NCI-H2171 treated with DMSO at 0.1 percent for 48 hours (cell line): ENCODE measurements around the gene PRKAR2B.

Source experiments
- DNase-seq: peaks from one replicate; lab custom pipeline; 2025; lab: John Stamatoyannopoulos, UW

PRKAR2B gene

DNA sequence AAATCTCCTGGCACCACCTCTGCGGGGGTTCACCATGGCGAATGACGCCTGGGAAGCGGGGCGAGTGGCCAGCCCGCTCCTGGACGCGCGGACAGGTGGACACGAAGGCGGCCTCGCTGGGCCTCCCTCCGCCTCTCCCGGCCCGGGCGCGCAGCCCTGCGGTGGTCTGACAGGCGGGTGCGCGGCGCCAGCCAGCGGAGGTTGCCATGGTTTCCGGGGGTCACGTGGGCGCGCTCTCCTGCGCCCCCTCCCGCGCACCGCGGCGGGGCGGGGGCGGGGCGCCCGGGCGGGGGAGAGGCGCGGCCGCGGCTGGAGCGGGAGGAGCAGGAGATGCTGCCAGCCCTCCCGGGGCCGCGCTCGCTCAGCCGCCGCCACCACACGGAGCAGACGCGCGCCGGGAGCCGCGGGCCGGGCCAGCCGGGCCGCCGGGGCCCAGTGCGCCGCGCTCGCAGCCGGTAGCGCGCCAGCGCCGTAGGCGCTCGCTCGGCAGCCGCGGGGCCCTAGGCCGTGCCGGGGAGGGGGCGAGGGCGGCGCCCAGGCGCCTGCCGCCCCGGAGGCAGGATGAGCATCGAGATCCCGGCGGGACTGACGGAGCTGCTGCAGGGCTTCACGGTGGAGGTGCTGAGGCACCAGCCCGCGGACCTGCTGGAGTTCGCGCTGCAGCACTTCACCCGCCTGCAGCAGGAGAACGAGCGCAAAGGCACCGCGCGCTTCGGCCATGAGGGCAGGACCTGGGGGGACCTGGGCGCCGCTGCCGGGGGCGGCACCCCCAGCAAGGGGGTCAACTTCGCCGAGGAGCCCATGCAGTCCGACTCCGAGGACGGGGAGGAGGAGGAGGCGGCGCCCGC, at the start of gene PRKAR2B:
Gene PRKAR2B, plus strand, starts transcription at position 359 of the 848 bp plus-strand sequence. Its CDS starts 203 bp downstream, at position 562.
- peak; percentile 69 for DNase-seq

DNA sequence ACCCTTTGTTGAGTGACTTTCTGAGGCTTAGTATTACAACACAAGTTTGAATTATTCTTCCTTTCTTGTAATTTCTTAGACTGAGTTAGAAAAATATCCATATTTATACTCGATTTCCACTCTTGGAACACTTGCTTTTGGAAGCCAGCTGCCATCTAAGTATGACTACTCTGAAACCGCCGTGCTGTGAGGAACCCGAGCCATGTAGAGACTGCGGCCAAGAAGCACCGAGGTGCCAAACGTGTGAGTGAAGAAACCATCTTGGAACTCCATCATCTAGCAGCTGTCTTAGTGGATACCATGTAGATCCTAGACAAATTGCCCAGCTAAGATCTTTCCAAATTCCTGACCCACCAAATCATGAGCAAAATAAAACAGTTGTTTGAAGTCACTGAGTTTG, 49.7 kb upstream of the PRKAR2B start:
- no peak for DNase-seq

GRCh38 chr7:106997487-106998271, 46.8 kb upstream of the PRKAR2B start:
- no peak for DNase-seq

- DNase-seq, result no peak
Observed at GRCh38 chr7:106999023-106999422, 45.5 kb upstream of the PRKAR2B start.

GRCh38 chr7:107001490-107001889, 43.0 kb upstream of the PRKAR2B start:
- DNase-seq, result no peak

DNA sequence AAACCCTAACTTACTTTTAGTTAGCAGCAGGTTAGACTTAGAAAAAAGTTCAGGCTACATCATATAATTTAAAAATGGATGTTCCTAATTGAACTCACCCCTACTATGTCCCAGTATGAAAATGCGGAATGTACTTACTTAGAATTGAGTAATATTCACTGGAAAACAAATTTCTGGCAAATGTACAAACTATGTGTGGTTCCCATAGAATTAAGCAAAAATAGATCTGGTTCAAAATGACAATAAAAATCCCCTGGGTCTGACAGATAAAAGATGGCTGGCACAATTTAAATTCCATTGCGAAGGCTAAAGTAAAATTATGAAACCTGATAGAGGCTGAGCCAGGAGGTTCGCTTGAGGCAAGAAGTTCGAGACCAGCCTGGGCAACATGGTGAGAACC, 42.4 kb upstream of the PRKAR2B start:
- DNase-seq, result no peak

DNA sequence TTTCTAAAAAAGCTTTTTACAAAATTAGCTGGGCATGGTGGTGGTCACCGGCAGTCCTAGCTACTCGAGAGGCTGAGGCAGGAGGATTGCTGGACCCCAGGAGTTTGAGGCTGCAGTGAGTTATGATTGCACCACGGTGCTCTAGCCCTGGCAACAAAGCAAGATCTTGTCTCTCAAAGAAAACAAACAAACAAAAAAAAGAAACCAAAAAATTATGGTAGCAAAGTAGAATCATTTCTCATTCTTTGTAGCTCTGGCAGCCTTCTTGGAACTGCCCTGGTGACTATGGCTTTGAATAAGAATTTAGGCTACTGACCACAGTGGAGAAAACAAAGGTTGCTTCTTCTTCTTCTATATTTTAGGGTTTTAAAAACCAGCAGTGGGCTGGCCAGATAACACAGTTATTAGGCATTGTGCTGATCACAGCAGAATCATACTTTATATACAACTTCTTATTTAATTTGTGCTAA, 41.9 kb upstream of the PRKAR2B start:
- DNase-seq, result no peak

- DNase-seq, result no peak
Observed at GRCh38 chr7:107007007-107007891, 37.3 kb upstream of the PRKAR2B start.

- no peak for DNase-seq
Observed at GRCh38 chr7:107007892-107008287, 36.6 kb upstream of the PRKAR2B start.

DNA sequence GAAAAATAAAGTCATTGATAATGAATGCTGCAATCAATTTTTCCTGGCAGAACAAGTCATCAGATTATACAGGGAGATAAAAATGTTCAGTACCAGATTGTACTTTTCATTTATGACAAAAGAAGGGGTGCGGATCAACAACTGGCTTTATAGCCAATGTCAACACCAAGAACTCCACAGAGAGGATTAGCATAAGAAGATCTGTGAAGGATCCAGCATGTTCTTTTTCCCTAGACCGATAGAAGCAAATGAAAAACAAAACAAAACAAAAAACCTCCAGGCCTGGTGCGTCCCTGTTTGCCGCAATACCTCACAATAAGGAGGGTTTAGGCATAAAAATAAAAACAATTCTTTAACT, 34.7 kb upstream of the PRKAR2B start:
- no peak for DNase-seq

- DNase-seq, result no peak
Observed at GRCh38 chr7:107012691-107013090, 31.8 kb upstream of the PRKAR2B start.

- no peak for DNase-seq
Observed at GRCh38 chr7:107014387-107015023, 30.0 kb upstream of the PRKAR2B start.

DNA sequence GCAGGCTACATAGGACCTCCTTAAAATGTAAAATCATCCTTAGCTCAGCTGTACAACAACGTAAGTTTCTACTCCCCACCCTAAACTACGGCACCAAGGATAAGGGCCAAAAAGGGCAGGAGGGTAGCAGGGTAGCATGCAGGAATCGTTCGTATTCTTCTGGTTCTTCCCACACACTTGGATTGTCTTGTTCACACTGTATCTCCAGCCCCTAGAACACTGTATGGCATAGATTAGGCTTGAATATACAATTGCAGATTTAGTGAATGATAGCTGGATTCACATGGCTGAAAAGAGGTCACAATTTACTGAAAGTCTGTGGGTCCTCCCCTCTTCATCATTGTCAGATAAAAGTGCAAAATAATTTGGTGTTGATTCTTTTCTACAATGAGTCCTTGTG, 28.2 kb upstream of the PRKAR2B start:
- DNase-seq, result no peak

DNA sequence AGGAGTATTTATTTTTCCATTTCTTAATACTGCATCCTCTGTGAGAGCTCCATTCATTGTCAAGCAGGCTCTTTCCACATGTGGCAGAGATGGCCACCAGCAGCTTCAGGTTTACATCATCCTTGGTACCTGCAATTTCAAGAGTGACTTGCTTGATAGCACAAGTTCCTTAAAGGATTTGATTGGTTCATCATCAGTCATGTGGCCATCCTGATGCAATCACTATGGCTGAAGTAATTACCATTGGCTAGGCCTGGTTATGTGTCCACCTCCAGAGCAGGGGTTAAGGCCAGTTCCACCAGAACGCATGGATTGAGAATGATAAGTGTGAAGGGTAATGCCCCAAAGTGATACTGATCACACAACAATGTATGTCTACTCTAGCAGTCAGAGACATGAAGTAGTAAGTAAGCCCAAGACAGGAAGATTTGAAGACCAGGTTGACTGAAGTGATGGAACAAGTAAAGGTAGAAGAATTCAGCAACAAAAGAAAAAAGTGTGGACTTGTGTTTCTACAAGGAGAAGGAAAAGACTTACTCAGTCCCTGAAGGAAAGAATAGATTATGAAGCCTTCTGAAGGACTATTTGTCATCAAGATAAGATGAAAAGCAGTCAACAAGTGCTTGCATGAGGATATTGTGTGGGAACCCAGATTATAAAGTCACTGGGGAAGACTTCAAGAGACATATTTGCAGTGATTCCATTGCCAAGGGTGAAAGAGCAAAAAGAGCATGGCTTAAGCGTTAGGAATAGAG, 26.4 kb upstream of the PRKAR2B start:
- no peak for DNase-seq

- DNase-seq, result no peak
Observed at GRCh38 chr7:107020400-107020799, 24.1 kb upstream of the PRKAR2B start.

DNA sequence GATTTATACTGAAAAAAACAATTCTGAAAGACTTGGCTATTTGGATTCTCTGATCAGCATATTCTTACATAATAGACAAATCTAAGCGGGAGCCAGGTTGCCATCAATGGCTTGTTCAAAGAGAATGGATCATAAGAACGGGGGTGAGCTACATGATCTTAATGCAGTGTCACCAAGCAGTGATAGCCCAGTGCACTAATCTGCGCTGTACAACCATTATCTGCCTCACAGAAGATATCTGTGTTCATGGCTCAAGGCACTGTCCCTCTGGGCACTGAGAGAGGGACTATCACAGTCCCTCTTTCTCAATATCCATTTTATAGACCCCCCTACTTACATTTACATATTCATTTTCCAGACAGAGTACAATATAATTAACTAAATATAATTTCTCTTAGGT, 22.9 kb upstream of the PRKAR2B start:
- DNase-seq, result no peak

DNA sequence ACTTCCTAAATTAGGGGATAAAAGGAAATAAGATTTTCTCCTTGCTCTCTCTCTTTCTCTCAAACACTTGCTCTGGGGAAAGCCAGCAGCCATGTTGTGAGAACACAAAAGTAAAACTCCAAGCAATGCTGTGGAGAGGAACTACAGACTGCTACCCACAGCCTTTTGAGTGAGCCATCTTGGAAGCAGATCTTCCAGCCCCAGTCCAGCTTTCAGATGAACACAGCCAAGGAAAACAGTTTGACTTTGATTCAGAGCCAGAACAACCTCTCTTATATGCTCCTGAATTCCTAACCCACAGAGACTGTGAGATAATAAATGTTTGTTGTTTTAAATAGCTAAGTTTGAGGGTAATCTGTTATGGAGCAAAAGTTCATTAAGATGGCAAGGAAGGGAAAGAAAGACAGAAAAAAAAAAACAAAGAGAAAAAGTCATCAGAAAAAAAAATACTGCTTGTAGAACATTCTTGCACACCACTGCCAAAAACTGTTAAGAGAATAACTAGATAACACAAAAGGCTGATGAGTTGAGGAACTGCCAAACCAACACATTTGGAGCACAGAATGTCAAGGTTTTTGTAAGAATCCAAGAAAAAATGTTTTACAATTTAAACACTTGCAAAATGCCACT, 20.9 kb upstream of the PRKAR2B start:
- DNase-seq, result no peak

DNA sequence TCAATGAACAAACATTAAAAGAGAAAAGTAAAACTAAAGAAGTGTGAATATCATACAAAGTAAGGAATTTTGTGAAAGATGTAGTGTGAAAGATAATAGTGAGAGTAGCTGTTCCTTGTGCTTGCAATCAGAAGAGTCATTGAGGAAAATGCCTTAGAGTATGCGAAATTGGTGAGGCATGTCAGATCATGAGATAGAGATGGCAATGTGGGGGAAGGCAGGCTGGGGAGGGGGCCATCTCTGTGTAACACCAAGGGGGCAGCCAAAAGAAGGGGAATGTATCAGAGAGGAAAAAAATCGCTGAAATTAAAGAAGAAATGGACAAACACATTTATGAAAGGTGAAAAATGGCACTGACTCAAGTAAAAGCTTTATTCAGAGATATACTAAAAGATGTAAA, 19.6 kb upstream of the PRKAR2B start:
- DNase-seq, result no peak

- DNase-seq, result no peak
Observed at GRCh38 chr7:107025449-107026103, 18.9 kb upstream of the PRKAR2B start.

GRCh38 chr7:107026166-107026565, 18.3 kb upstream of the PRKAR2B start:
- no peak for DNase-seq
